HuH-7 (cell line): ENCODE data around the gene TRPV3.
A peak's percentile ranks its signal among the peaks of the same experiment; 100 is the strongest.

Source experiments
- DNase-seq: peaks from one replicate; pipeline ENCODE4 v3.0.0; 2011; ENCODE audit warnings: low spot score

The TRPV3 gene

DNA sequence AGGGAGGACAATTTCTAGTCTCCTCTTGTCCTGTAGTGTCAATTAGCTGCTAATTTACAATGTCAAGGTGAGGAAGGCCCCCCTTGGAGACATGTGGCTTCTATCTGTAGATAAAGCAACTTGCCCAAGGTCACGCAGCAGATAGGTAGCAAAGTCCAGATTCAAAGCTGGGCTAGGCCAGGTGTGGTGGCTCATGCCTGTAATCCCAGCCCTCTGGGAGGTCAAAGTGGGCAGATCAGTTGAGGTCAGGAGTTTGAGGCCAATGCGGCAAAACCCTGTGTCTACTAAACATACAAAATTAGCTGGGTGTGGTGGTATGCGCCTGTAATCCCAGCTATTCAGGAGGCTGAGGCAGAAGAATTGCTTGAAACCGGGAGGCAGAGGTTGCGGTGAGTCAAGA, 11.1 kb downstream of the TRPV3 start:
- peak; percentile 38 for DNase-seq

DNA sequence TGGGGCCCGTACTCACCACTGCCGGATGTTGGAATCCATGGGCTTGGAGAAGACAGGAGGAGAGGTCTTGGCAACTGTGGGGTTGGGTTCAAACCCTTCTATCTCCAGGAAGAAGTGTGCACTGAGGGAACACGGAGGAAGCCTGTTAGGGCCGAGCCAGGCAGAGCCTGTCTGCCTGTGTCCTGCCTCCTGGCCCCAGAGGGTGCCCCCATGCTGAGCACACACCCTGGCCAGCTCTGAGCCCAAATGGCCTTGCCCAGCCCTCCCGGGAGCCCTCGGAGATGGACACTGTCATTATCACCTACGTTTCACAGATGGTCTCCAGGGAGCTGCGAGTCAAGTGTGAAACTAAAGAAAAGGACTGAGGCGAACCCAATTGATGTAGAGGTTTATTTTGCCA, 12.5 kb downstream of the TRPV3 start:
- no peak for DNase-seq

DNA sequence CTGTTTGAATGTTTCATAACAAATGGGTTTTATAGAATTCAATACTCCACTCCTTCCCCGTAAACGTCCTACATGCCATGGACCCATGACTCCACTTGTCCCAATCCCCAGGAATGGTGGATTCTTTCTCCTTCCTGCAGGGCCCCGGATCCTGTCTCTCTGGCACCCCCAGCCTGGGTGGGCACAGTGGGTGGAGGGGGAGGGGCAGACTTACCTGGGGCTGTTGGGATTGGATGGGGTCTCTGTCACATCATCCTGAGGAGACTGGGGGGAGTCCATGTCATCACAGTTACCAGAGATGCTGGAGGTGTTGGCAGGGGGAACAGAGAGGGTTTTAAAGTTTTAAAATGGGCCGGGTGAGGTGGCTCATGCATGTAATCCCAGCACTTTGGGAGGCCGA, 13.2 kb downstream of the TRPV3 start:
- no peak for DNase-seq

DNA sequence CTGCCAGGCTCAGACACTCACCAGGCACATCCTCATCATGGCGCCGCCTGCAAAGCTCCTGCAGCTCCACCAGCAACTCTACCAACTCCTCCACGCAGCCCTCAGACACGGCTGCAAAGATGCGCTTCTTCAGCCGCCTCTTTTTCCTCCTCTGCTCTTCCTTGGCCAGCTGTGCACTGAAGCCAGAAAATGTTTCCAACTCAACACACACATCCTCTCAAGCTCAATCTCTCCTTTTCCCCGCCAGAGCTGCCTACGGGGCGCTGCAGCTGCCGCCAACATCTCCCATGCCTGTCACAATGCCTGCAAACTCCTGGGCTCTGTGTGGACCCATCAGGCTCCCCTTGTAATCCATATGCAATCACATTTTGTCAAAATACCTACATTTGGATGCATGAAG, 14.2 kb downstream of the TRPV3 start:
- DNase-seq, result no peak

DNA sequence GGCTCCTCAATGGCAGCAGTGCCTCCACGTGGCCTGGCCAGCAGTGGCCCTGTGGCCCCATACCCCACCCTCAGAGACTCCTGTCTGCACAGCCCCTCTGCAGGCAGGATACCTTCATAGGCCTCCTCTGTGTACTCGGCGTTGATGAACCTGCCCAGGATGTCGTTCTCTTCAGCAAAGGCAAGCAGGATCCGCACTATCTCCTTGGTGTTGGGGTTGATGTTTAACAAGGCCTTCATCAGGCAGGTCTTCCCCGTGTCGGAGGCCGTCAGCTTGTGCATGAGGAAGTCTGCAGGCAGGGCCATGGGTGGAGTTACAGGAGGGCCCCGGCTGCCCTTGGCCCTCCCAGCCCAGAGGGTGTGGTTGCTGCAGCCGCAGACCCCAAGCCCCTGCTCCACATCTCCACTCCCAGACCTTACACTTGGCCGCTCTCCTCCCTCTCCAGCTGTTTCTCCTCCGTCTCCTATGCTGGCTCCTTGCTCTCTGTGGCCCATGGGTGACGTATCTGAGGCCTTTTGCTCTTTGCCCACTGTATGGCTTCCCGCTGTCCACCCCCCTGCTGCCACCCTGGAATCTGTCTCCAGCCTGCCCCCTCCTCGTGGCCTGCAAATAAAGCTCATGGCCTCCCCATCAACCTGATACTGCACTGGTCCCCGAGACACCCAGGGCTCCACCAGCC, 15.1 kb downstream of the TRPV3 start:
- DNase-seq, result no peak

DNA sequence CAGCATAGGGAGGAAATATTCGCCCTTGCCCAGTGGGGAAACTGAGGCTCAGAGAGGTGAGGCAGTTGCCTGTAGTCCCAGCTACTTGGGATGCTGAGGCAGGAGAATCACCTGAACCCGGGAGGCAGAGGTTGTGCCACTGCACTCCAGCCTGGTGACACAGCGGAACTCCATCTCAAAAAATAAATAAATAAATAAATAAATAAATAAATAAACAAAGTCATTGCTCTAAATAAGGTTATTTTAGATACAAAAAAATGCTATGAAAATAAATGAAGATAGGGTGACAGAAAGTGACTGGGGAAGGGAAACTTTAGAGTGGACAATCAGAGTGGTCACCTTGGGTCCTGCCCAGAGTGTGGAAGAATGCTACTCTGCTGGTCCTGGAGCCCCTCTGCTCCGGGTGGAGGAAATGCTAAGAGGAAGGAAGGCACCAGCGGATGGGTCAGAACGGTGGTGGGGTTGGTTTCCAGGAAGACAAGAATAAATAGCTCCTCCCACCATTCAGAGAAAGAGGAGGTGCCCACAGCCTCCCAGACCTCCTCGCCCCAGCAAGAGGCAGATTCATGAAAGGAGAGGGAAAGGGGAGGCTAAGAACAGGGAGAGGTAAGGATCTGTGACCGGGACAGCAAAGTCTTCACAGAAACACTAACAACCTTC, 17.6 kb downstream of the TRPV3 start:
- DNase-seq, result no peak

DNA sequence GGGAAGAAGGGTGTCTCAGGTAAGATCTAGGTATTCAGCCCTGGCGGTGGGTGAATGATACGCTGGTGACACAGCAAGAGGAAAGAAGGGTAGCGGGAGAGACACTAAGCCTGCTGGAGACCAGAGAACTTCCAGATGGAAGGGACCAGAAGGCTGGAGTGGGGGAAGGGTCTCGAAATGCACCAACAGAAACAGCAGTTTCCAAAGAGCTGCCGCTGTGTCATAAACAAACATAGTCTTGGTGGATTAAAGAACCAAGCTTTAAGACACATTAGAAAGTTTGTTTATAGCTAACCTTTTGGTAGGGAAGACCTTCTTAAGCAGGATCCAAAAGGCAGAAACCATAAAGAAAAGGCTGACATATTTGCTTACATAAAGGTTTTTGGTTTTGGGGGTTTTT, 20.9 kb downstream of the TRPV3 start:
- no peak for DNase-seq

DNA sequence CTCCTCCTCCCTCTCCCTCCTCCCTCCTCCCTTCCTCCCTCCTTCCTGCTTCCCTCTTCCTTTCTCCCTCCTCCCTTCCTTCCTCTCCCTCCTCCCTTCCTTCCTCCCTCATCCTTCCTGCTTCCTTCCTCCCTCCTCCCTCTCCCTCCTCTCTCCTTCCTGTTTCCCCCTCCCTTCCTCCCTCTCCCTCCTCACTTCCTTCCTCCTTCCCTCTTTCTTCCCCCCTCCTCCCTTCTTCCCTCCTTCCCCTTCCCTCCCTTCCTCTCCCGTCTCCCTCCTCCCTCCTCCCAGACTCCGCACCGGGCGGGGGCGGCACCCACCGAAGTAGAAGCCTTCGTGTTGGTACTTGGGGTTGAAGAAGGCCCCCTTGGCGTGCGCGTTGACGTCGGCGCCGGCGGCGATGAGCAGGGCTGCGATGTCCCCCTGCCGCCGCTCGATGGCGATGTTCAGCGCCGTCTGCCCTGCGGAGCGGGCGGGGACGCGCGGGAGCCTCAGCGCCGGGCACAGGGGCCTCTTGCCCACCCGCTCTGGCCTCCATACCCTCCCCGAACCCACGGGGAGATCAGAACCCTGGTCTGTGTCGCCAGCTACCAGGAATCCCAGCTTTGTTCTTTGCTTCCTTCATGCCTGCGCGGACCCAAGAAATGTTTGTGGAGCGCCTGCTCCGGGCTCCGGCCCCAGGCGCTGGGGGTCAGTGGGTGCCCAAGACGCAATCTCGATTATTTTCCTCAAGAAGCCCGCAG, 22.2 kb downstream of the TRPV3 start:
- no peak for DNase-seq

DNA sequence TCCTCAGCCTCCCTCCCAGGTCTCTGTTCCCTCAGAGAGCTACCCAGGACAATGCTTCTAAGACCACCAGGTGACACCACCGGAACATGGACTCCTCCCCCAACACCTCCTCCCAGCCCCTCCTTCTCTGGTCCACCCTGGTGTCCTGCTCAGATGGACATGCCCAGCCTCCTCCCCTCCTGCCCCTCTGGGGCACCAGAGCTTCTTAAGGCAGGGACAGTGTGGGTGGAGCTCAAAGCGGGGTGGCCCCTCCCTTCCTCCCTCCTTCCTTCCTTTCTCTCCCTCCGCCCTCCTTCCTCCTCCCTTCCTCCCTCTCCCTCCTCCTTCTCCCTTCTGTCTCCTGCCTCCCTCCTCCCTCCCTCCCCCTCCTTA, 22.7 kb downstream of the TRPV3 start:
- DNase-seq, result no peak

DNA sequence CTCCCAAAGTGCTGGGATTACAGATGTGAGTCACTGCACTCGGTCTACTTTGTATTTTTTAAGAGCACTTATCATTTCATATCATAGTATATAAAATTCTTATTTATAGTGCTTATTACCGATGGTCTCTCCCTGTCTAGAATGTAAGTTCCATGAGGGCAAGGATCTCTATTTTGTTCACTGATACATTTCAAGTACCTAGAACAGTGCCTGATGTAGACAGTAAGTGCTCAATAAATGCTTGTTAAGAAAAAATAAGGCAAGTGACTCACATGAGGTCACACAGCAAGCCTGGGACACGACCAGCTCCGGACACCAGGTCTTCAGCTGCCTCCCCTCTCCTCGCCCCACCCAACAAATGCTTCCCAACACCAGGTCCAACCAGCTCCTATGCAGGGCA, 23.9 kb downstream of the TRPV3 start:
- DNase-seq, result no peak

DNA sequence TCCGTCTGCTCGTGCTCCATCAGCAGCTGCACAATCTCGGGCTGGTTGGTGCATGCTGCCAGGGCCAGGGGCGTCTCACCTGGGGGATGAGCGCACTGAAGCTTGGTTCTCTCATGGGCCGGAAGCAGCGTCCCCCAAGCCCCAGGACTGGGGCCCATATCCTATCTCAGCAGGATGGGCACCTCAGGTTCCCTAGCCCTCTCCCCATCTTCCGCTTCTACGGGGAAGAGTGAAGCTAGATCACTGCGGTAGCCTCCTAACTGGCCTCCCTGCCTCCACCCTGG, 24.8 kb downstream of the TRPV3 start:
- no peak for DNase-seq

DNA sequence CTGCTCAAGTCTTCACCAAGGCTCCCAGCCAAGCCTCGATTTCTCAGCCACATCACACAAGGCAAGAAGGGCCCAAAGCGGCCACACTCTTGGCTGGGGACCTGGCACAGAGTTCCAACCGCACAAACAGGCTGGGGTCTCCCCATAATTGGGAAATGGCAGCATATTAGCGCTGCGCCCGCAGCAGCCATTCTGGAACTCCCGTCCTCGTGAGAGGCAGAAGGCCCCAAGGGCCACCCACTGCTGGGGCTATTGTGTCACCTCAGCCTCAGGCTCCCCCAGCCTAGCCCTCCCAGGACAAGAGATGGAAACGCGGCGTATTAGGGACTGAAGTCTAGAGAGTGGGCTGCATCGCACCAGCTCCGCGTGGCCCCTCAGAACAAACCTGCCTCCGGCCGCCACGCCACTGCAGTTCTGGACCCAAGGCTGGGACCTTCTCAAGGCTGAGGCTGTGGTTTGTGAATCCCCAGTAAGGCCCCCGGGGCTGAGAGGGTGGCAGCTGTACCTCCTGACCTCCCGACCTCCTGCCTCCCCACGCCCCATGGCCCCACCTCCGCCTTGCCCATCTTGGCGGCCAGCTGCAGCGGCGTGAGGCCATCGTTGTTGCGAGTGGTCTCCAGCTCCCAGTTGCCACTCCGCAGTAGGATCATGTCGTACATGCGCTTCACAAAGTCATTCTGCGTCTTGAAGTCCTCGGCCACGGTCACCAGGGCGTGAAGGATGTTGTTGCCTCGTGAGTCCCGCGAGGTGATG, 25.3 kb downstream of the TRPV3 start:
- DNase-seq, result no peak

DNA sequence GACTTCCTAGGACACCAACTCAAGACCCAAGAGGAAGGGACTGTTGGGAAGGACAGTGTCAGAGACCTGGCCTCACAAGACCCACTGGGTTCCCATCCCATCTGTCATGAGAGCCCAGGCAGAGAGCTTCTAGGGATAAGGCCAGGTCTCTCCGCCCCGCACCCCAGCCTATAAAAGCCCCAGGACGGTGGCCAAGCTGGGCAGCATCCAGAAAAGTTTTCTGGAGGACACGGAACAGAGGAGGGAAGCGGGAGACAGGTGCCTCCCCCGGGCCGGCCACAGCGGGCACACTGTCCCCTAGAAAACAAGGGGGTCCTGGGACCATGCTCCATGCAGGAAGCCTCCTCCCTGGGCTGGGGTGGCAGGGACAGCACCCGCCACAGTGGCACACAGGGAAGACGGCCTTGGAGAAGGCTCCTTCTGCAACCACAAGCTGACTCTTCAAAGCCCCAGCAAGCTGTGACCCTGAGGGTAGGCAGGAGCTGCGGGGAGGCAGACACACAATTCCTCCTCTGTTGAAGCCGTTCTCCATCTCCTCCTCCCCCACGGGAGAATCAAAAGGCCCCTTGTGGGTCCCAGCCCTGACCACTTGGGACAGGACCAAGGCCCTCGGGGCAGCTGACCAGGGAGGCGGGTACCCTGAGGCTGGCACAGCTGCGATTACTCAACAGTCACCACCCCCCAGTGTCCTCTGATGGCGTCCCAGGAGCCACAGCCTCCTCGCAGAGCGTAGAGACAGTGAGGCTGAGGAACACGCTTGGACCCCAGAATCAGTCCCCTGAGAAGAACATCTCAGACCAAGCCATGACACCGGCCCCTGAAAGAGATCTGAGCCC, 26.1 kb downstream of the TRPV3 start:
- DNase-seq, result no peak

DNA sequence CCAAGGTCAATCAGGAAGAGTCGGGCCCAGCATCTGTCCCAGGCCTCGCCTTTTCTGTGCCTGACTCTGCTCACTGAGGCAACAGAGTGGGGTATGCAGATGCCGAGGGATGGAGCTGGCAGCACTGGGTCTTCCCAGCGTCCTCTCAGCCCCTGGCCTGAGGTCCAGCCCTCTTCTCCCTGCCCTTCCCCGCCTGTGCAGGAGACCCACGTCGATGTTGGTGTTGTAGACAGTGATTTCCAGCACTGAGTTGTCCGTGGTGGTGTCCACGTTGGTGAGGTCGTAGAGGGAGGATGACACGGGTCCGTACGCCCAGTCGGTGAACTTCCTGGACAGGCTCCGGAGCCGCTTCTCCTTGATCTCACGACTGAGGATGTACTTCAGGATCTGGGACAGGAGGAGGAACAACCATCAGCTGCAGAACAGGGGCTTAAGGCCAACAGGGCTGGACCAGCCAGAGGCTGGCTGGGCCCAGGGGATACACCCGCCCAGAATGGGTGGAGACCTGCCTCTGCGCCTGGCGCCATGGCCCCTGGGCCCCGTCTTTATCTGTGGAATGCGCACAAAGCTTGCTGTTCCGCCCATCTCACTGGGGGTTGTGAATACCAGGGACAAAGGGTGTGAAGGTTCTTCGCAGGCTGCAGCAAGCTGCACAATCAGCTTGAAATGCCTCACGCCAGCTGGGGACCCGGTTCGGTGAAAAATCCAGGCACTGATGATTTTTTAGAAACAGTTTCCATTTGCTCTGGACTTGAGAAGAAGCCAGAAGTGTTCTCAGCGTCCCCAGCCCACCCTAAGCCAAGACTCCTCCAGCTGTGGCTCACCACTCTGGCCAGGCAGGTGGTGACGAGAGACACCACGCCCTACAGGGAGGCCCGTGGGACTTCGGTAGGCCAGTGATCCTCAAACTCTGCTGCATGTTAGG, 27.5 kb downstream of the TRPV3 start:
- DNase-seq, result peak; percentile 73

DNA sequence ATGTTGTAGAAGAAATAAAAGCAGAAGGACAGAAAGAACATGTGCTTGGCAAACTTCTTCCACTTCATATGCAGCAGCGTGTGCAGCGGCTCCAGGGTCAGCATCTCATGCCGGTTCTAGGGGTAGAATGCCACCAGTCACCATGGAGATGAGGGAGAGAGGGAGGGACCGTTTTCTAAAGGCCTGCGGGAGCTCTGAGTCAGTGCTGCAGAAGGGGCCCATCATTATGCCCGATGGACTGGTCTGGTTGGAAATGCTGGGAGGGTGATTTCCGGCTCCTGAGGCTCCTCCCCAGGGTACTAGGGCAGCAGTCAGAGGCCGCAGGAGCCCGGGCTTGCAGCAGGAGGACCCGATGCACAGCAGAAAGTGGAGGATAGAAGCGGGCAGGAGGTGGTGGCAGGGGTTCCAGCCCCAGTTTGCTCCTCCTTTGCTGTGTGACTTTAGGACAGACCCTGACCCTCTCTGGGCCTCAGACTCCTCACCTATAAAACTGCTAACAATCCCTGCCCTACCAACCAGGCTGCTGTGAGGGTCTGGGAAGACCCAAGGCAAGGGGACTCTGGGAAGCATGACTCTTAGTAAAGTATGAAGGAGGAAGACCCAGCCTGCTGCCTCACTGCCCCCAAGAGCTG, 28.6 kb downstream of the TRPV3 start:
- DNase-seq, result no peak

DNA sequence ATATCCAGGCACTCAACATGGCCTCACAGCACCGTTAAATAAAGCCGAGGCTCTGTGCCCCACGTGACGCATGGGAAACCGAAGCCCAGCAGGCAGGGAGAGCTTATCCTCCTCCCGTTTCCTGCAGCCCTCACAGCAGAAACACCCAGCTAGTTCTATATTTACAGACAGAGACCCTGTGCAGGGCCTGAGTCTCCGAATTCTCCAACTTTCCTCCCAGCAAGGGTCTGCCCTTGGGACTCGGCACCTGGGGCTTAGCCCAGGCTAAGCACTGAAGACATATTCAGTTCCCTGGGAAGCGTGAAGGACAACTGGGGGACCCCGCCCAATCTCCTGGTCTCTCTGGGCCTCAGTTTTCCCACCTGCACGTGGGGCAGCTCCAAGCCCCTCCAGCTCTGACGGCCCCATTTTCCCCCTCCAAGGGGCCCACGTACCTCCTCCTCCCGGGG, 29.2 kb downstream of the TRPV3 start:
- no peak for DNase-seq

DNA sequence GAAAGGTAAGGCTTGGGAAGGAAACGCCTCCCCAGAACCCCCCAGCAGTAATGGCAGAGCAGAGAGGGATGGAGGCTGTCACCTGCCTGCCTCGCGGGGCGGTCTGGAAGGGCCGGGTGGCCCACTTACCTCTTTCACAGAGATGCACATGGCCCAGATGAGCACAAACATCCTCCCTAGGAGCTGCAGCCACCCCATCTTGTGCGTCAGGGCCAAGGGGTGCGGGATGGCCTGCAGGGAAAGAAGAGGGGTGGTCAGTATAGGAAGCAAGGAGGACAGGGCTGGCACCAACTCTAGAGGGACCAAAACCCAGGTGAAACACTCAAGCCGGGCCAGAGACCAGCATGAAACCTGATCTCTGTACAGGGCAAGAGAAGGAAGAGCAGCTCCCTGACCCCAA, 29.7 kb downstream of the TRPV3 start:
- no peak for DNase-seq

DNA sequence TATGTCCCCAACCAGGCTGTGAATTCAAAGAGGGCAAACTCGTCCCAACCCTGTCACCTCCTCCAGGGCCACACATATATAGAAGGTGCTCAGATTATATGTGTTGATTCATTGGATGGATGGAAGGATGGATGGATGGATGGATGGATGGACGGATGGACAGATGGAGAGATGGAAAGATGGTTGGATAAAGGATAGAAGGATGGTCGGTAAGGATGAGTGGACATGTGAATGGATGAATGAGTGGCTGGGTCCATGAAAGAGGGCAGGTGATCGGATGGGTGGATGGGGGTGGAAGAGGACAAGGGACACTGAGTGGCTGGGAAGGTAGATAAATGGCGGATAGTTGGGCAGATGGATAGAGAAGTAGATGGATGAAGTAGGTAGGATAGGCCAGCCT, 30.1 kb downstream of the TRPV3 start:
- no peak for DNase-seq

DNA sequence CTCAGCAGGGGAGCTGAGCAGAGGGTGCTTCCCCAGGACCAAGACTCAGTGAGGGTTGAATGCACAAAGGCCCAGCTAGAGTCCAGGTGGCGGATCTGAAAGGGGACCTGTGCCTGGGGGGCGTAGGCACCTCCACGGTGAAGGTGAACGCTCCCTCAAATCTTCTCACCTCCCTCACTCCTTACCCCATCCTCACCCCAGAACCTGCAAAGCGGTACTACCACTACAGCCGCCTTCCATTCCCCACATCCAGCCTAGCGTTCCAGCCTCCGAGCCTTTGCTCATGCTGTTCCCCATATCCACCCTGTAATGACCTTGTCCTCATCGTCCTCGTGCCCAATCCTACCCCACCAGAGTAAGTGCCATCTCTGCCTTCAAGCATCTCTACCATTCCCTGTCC, 30.6 kb downstream of the TRPV3 start:
- no peak for DNase-seq

DNA sequence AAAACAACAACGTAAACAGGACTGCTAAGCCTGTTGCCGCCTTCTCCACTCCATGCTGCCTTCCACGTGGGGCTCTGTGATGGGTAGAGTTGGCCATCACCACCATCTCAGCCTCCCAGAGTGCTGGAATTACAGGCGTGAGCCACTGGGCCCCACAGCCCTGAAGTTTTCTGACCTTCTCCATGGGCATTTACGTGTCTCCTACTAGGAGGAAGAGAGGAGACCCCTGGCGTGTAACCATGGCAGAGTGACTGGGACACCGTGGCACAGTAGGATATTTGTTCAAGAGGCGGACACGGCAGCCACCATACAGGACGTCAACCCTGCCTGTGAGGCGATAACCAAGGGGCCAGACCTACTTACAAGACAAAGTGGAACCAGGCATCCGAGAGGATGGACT, 31.1 kb downstream of the TRPV3 start:
- DNase-seq, result no peak
